ENCODE results near the gene ABHD16B.

DNA sequence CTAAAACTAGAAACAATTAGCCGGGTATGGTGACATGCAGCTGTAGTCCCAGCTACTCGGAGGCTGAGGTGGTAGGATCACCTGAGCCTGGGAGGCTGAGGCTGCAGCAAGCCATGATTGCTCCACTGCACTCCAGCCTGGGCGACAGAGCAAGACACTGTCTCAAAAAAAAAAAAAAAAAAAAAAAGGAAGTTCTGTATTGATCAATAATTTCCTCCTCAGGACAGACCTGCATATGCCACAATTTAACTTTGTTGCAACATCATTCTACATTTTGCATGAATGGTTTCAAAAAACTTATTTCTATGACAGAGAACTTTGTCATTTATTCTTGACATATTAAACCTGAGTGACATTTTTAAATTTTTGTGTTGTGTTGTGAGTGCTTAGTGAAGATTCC, 39.1 kb downstream of the ABHD16B start:
- no peak for TF ChIP-seq EZH2 (IDR thresholded peaks at IDR 0.05; ENCODE audit: low read length, unreplicated experiment)
- TF ChIP-seq, protein P1, sequence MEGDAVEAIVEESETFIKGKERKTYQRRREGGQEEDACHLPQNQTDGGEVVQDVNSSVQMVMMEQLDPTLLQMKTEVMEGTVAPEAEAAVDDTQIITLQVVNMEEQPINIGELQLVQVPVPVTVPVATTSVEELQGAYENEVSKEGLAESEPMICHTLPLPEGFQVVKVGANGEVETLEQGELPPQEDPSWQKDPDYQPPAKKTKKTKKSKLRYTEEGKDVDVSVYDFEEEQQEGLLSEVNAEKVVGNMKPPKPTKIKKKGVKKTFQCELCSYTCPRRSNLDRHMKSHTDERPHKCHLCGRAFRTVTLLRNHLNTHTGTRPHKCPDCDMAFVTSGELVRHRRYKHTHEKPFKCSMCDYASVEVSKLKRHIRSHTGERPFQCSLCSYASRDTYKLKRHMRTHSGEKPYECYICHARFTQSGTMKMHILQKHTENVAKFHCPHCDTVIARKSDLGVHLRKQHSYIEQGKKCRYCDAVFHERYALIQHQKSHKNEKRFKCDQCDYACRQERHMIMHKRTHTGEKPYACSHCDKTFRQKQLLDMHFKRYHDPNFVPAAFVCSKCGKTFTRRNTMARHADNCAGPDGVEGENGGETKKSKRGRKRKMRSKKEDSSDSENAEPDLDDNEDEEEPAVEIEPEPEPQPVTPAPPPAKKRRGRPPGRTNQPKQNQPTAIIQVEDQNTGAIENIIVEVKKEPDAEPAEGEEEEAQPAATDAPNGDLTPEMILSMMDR (conservative IDR thresholded peaks at IDR 0.05; ENCODE audit: low read depth, low read length), result no peak
